AG04449 (cell line): ENCODE data around the gene MTA3.

Experiments used
- CTCF ChIA-PET: fragments of 350-600 bp; formaldehyde crosslinking; extraction: SDS; loops from one replicate; lab custom pipeline; 2021; ENCODE audit warnings: antibody characterized with exemption; lab: Yijun Ruan, JAX
- POLR2A ChIA-PET: fragments of 400-600, 350-600 bp; formaldehyde crosslinking; extraction: SDS; loops from one replicate; lab custom pipeline; 2020; ENCODE audit warnings: antibody characterized with exemption, inconsistent platforms; lab: Yijun Ruan, JAX
- DNase-seq: peaks from one replicate; pipeline ENCODE4 v3.0.0-alpha.2; 2010; ENCODE audit warnings: low read depth, low spot score
- H3K4me3 ChIP-seq: 2 replicates; pipeline ENCODE4 v1.5.1; 2011; ENCODE audit warnings: low read depth, mild to moderate bottlenecking, control low read depth, low read length
- TF ChIP-seq, protein P1 (sequence below): IDR thresholded peaks from one replicate; pipeline ENCODE4 v1.5.1; 2011; ENCODE audit warnings: mild to moderate bottlenecking, moderate library complexity, low read length, control low read depth, inconsistent platforms; ENCODE audit not compliant: insufficient read depth; ENCODE audit errors: missing control alignments

Gene MTA3

GRCh38 chr2:42762823-42763804 lies 194.7 kb downstream of the MTA3 start:
- TF ChIP-seq, protein P1, sequence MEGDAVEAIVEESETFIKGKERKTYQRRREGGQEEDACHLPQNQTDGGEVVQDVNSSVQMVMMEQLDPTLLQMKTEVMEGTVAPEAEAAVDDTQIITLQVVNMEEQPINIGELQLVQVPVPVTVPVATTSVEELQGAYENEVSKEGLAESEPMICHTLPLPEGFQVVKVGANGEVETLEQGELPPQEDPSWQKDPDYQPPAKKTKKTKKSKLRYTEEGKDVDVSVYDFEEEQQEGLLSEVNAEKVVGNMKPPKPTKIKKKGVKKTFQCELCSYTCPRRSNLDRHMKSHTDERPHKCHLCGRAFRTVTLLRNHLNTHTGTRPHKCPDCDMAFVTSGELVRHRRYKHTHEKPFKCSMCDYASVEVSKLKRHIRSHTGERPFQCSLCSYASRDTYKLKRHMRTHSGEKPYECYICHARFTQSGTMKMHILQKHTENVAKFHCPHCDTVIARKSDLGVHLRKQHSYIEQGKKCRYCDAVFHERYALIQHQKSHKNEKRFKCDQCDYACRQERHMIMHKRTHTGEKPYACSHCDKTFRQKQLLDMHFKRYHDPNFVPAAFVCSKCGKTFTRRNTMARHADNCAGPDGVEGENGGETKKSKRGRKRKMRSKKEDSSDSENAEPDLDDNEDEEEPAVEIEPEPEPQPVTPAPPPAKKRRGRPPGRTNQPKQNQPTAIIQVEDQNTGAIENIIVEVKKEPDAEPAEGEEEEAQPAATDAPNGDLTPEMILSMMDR: no peak
- ChIA-PET POLR2A (no interaction called here), CTCF (no interaction called here)
- H3K4me3 ChIP-seq: no peak overlapping the region
- DNase-seq: no peak

- DNase-seq: no peak
- no peak within 1 kb of the TSS for H3K4me3 ChIP-seq
- ChIA-PET CTCF (no interaction called here), POLR2A (no interaction called here)
- TF ChIP-seq, protein P1: no peak
Measured at GRCh38 chr2:42764096-42764495, 195.7 kb downstream of the MTA3 start, which contains the start of gene OXER1. Gene OXER1, minus strand, starts transcription at chr2:42764135. Its CDS starts 73 bp downstream, at chr2:42764062.

DNA sequence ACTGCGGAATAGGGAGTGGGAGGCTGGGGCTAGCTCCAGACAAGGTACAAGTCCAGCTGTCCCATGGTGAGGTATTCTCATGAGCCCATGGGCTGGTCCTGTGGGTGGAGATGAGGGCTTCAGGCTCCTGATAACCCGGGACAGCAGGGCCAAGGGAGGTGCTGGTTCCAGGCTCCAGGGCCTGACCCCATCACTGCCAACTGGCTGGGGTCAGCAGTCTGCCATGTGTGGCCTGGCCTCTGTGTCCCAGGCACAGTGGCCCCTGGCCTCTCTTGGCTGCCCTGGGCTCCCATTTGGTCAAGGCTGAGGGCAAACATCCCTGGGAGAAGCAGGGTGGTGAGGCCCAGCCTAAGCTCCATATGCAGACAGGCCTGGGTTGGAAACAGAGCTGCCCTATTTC lies 196.5 kb downstream of the MTA3 start:
- TF ChIP-seq, protein P1: no peak
- no peak overlapping the region for H3K4me3 ChIP-seq
- ChIA-PET POLR2A (no interaction called here), CTCF (no interaction called here)
- DNase-seq: no peak

DNA sequence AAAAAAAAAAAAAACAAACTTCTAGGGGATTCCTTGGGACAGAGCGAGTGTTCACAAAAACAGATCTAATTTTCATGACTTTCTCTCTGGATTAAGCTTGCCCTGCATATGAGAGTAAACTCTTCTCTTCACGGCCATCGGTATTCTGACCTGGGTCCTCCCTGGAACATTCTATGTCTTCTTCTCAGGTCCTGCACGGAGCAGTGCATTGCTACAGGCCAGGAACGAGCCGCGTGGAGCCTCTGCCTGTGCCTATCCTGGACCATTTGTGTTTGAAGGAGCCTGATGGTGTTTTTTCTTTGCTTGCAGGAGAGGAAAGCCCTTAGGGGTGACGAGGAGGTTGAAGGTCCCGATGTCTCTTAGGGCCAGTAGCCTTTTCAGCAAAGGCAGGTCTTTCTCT lies 197.3 kb downstream of the MTA3 start:
- CTCF ChIA-PET: no interaction called here
- POLR2A ChIA-PET: no interaction called here

DNA sequence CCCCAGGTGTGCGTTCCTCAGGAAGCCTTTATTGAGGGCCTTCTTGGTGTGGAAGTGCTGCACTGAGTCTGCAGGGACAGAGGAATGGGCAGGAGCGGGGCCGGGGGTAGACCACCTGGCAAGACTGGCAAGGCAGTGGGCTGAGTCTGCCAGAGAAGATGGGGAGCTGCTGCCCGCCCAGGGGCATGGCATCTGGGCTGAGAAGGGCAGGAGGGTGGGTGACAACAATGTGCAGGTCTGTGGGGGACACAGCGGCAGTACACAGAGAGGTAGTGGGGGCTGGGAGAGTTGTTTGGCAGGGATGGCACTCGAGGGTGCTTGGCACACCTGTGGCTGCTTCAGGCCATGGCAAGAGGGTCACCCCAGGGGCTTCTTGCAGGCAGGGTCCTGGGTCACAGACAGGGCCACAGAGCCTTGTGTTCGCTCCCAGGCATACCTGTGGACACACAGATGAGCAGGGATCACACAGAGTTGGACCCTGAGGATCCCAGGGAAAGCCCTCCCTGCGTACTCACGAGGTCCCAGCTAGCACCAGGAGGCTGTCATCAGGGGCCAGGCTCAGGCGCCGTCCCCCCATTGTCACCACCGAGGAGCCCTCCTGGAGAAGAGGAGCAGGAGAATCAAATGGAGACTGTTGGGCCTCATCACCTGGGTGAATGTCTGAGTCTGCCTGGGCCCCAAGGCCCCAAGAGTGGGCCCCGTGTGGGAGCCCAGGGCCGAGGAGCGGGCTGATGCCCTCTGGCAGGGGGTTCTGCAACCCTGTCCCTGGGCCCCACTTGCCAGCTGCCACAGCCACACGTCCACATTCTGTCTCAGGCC lies 198.9 kb downstream of the MTA3 start:
- CTCF ChIA-PET: interaction anchor here (0.6 kb wide), 1 partner anchor 257 kb away, joined by 4 read pairs; no protein-coding TSS in a partner anchor
- POLR2A ChIA-PET: no interaction called here
- no peak for DNase-seq

More for the DNA sequence above, 197.3 kb downstream of the MTA3 start:
- H3K4me3 ChIP-seq: no peak overlapping the region
- TF ChIP-seq, protein P1: no peak
- no peak for DNase-seq

More for the DNA sequence above, 198.9 kb downstream of the MTA3 start:
- H3K4me3 ChIP-seq: no peak overlapping the region
- TF ChIP-seq, protein P1: no peak
